Stimulated activated CD8-positive, alpha-beta memory T cell treated with anti-CD3 and anti-CD28 coated beads, Interleukin-7, amount 100 ng/mL, for 48 hours (primary cell): ENCODE data around the gene CACFD1.
A peak's percentile ranks its signal among the peaks of the same experiment; 100 is the strongest.

ENCODE experiments used
- DNase-seq, 2 donors: peaks; one replicate each; pipeline ENCODE4 v3.0.0-alpha.2; 2020; ENCODE audit warnings: low read depth in 1 of 2; ENCODE audit errors: extremely low read depth in 1 of 2

Gene CACFD1

GRCh38 chr9:133478851-133479711, 19.3 kb downstream of the CACFD1 start, which contains the start of gene SLC2A6:
TSS of gene SLC2A6 (minus strand) at chr9:133479099. CDS start at chr9:133479059, 40 bp downstream.
- DNase-seq: peak; percentile 76 to 81

- DNase-seq: no peak
These were observed 23.8 kb downstream of the CACFD1 start for GRCh38 chr9:133483611-133484010.

GRCh38 chr9:133484671-133485437, 25.1 kb downstream of the CACFD1 start:
- DNase-seq: no peak

GRCh38 chr9:133485531-133486260, 25.9 kb downstream of the CACFD1 start:
- no peak for DNase-seq

DNA sequence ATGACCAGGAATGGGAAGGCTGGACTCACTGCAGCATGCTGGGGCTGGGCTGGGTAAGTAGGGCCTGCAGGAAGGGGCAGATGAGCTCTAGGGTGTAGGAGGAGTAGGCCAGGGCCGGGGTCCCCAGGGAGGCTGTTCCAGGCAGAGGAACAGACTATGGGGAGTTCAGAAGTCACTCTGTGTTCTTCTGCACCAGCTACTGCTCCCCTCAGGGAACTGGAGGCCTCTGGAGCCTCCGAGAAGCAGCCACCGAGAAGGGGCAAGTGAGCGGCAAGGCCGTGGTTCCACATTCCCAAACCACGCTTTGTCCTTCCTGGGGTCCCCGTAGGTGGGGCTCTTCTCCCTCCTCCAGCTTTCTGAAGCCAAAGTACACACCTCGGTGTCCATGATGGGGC, 27.6 kb downstream of the CACFD1 start:
- DNase-seq: no peak

GRCh38 chr9:133488686-133489252, 29.0 kb downstream of the CACFD1 start:
- DNase-seq: no peak

GRCh38 chr9:133489253-133490190, 29.7 kb downstream of the CACFD1 start:
- no peak for DNase-seq

GRCh38 chr9:133490201-133490681, 30.5 kb downstream of the CACFD1 start:
- DNase-seq: no peak

GRCh38 chr9:133490865-133491655, 31.3 kb downstream of the CACFD1 start:
- DNase-seq: no peak

GRCh38 chr9:133491656-133491925, 31.8 kb downstream of the CACFD1 start:
- no peak for DNase-seq

GRCh38 chr9:133492061-133493021, 32.6 kb downstream of the CACFD1 start:
- no peak for DNase-seq

DNA sequence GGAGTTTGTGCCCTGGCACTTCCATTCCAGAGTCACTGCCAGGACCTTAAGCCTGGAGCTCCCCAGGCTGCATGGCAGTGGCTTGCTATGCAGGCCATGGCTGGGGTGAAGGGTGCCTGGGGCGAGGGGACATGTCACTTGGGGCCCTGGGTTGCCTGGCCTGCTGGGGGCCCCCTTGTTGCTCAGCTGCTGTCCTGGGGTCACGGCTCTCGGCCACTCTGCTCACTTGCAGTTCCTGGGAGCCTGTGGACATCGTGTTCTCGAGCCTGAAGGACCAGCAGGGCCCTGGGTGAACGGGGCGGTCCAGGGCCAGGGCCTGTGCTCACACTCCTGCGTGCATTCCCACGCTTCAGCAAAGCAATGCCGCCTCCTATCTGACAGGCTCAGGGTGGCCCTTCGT, 33.6 kb downstream of the CACFD1 start:
- DNase-seq: no peak

DNA sequence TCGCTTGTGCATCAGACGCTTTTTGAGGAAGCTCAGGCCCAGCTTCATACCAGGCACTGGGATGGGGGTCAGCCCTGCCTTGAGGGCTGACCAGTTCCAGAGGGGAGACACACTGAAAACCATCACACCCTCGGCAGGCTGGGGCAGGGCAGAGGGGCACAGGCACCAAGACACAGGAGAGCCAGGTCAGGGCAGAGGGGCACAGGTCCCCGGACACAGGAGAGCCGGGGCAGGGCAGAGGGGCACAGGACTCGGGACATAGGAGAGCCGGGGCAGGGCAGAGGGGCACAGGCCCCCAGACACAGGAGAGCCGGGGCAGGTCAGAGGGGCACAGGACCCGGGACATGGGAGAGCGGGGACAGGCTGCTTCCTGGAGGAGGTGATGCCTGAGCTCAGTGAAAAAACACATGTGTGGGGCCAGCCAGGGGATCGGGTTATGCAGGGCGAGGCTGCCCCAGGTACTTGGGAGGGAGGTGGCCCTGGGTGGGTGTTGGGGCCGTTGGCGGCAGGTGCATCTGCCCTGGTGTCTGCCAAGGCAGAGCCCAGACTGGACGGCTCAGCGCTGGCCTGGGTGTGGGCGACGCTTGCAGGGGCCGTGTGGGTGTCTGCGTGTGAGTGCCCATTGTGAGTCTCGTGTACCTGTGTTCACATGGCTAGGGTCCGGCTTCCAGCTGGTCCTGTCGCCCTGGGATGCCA, 34.2 kb downstream of the CACFD1 start:
- no peak for DNase-seq

DNA sequence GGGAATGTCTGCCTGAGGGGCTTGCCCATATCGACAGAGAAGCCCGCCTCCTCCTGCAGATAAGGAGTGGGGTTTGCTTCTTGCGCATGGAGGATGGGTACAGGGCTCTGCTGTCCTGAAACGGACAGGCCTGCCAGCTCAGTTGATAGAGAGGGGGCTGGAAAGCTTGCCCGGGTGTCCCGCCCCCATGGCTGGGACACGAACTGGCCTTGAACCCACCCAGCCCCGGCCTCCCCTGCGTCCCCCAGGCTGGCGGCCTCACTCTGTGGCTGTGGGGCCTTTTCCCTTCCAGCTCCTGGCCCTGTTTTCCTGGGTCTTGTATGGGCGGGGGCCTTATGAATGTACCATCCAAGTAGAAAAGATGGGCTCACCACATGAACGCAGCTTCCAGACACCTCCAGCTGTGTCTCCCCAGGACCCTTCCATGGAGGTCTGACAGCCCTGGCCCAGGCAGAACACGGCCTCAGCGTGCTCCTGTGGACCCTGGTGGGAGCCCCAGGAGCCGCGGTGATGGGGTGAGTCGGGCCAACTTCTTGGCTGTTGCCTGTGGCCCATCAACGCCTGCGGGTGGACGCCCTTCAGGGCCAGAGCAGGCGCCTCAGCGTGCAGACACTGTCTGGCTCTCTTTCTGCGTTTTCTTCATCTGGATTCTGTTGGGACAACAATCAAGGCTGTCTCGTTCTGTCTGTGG, 35.0 kb downstream of the CACFD1 start:
- no peak for DNase-seq

GRCh38 chr9:133495327-133496293, 35.8 kb downstream of the CACFD1 start:
- no peak for DNase-seq
